Activated T-cell treated with anti-CD3 and anti-CD28 coated beads, Interleukin-2, amount 50 U/mL, for 72 hours (primary cell): Measurements from ENCODE around the gene HIF1A. TPM values are rescaled to one million over a fixed set of nuclear protein-coding genes. Genes with fewer than 3 reads are reported as not detected.
"Not testable (repeated sequence)": the region's sequence is repeated elsewhere in the genome, so short reads cannot be mapped to it uniquely, and the experiment has no call there.

Experiments
- ATAC-seq, 2 donors: fragments of 150-1000 bp; cut with Tn5 transposase; replicated peaks in 1 of 2; 2 replicates each; pipeline ENCODE4 v1.10.0; 2021; ENCODE audit warnings: moderate library complexity in 2 of 2, mild to moderate bottlenecking in 1 of 2
- DNase-seq, 2 donors: peaks; one replicate each; pipeline ENCODE4 v3.0.0; 2021 to 2022; ENCODE audit warnings: mixed read lengths in 1 of 2
- H3K27ac Mint-ChIP-seq: one replicate; pipeline ENCODE4 v1.8.0; 2022; ENCODE audit warnings: mild to moderate bottlenecking, moderate library complexity, mixed read lengths
- H3K27me3 Mint-ChIP-seq: one replicate; pipeline ENCODE4 v1.8.0; 2022; ENCODE audit warnings: low read depth, mixed read lengths
- H3K36me3 Mint-ChIP-seq, 2 donors: one replicate each; pipeline ENCODE4 v1.8.0; 2022; ENCODE audit warnings: mixed read lengths in 2 of 2, mild to moderate bottlenecking in 1 of 2; ENCODE audit not compliant: insufficient read depth in 2 of 2
- H3K4me1 Mint-ChIP-seq: one replicate; pipeline ENCODE4 v1.8.0; 2022; ENCODE audit warnings: low read depth, mixed read lengths
- H3K4me3 Mint-ChIP-seq, 2 donors: one replicate each; pipeline ENCODE4 v1.8.0; 2022; ENCODE audit warnings: mild to moderate bottlenecking in 2 of 2, mixed read lengths in 2 of 2, moderate library complexity in 2 of 2
- H3K9me3 Mint-ChIP-seq, 2 donors: one replicate each; pipeline ENCODE4 v1.8.0; 2022; ENCODE audit warnings: mixed read lengths in 2 of 2
- total RNA-seq, 2 donors: library from RNA; stranded (reverse); gene quantifications; one replicate each; pipeline ENCODE4 v1.2.3, GENCODE V29; 2022

HIF1A gene
- total RNA-seq, 2 donors from 2014 or later: 283 to 343 TPM

- Mint-ChIP-seq H3K4me1 (peaks cover 83% of the 10 kb centered on the region), H3K9me3 (no peaks in the 10 kb centered on the region), H3K27me3 (no peaks in the 10 kb centered on the region), H3K4me3 (peak overlapping the region in 1 of 2 donors; percentile 3), H3K36me3 (peaks cover 32 to 59% of the 10 kb centered on the region in 2 donors), H3K27ac (peak overlapping the region; percentile 52)
- DNase-seq (no peak), ATAC-seq (no peak)
Observed at GRCh38 chr14:61724133-61724532, 28.8 kb downstream of the HIF1A start.

- peaks cover 39 to 74% of the 10 kb centered on the region in 2 donors for H3K36me3 Mint-ChIP-seq
- H3K27me3 Mint-ChIP-seq: no peaks in the 10 kb centered on the region
- no peaks in the 10 kb centered on the region for H3K9me3 Mint-ChIP-seq
- peaks cover 75% of the 10 kb centered on the region for H3K4me1 Mint-ChIP-seq
- DNase-seq: no peak
- peak overlapping the region; percentile 96 for H3K27ac Mint-ChIP-seq
- peak; percentile 63 to 79 for ATAC-seq
- H3K4me3 Mint-ChIP-seq: peak overlapping the region; percentile 25 to 39
Observed at GRCh38 chr14:61726778-61727658, 31.7 kb downstream of the HIF1A start.

GRCh38 chr14:61730756-61731373 lies 35.6 kb downstream of the HIF1A start:
- H3K36me3 Mint-ChIP-seq: peaks cover 40 to 80% of the 10 kb centered on the region in 2 donors
- H3K4me1 Mint-ChIP-seq: peaks cover 57% of the 10 kb centered on the region
- DNase-seq: no peak
- H3K27ac Mint-ChIP-seq: peak overlapping the region; percentile 96
- H3K27me3 Mint-ChIP-seq: no peaks in the 10 kb centered on the region
- H3K9me3 Mint-ChIP-seq: no peaks in the 10 kb centered on the region
- no peak overlapping the region for H3K4me3 Mint-ChIP-seq
- no peak for ATAC-seq

- H3K27me3 Mint-ChIP-seq: no peaks in the 10 kb centered on the region
- H3K27ac Mint-ChIP-seq: peak overlapping the region; percentile 48
- no peak for ATAC-seq
- H3K9me3 Mint-ChIP-seq: no peaks in the 10 kb centered on the region
- peaks cover 43% of the 10 kb centered on the region for H3K4me1 Mint-ChIP-seq
- H3K4me3 Mint-ChIP-seq: no peak overlapping the region
- peaks cover 36 to 73% of the 10 kb centered on the region in 2 donors for H3K36me3 Mint-ChIP-seq
- DNase-seq: no peak
Observed at GRCh38 chr14:61733972-61734371, 38.7 kb downstream of the HIF1A start.

GRCh38 chr14:61736751-61737150 lies 41.4 kb downstream of the HIF1A start:
- Mint-ChIP-seq H3K4me1 (peaks cover 29% of the 10 kb centered on the region), H3K27ac (peak overlapping the region; percentile 87), H3K4me3 (peak overlapping the region in 1 of 2 donors; percentile 20), H3K36me3 (peaks cover 33 to 68% of the 10 kb centered on the region in 2 donors), H3K9me3 (no peaks in the 10 kb centered on the region), H3K27me3 (no peaks in the 10 kb centered on the region)
- peak; percentile 32 to 59 for ATAC-seq
- no peak for DNase-seq

- DNase-seq (no peak), ATAC-seq (no peak)
- Mint-ChIP-seq H3K27me3 (no peaks in the 10 kb centered on the region), H3K4me1 (peaks cover 25% of the 10 kb centered on the region), H3K36me3 (peaks cover 30 to 61% of the 10 kb centered on the region in 2 donors), H3K4me3 (peak overlapping the region in 1 of 2 donors; percentile 29), H3K9me3 (no peaks in the 10 kb centered on the region), H3K27ac (peak overlapping the region; percentile 92)
Observed at GRCh38 chr14:61737915-61738314, 42.6 kb downstream of the HIF1A start.

- no peak overlapping the region for H3K27ac Mint-ChIP-seq
Observed at GRCh38 chr14:61739133-61739532, 43.8 kb downstream of the HIF1A start.

GRCh38 chr14:61742371-61742770 lies 47.1 kb downstream of the HIF1A start:
- DNase-seq (no peak), ATAC-seq (no peak)
- no peaks in the 10 kb centered on the region for H3K27me3 Mint-ChIP-seq
- peaks cover 11 to 44% of the 10 kb centered on the region in 2 donors for H3K36me3 Mint-ChIP-seq
- peaks cover 10% of the 10 kb centered on the region for H3K4me1 Mint-ChIP-seq
- H3K4me3 Mint-ChIP-seq: no peak overlapping the region
- H3K27ac Mint-ChIP-seq: peak overlapping the region; percentile 65
- H3K9me3 Mint-ChIP-seq: no peaks in the 10 kb centered on the region

More at GRCh38 chr14:61739133-61739532, 43.8 kb downstream of the HIF1A start:
- no peak for DNase-seq
- Mint-ChIP-seq H3K9me3 (no peaks in the 10 kb centered on the region), H3K4me3 (no peak overlapping the region), H3K4me1 (peaks cover 25% of the 10 kb centered on the region), H3K36me3 (peaks cover 26 to 53% of the 10 kb centered on the region in 2 donors), H3K27me3 (no peaks in the 10 kb centered on the region)
- no peak for ATAC-seq

- Mint-ChIP-seq H3K9me3 (no peaks in the 10 kb centered on the region), H3K4me3 (no peak overlapping the region), H3K27ac (no peak overlapping the region), H3K27me3 (no peaks in the 10 kb centered on the region), H3K4me1 (peaks cover 10% of the 10 kb centered on the region), H3K36me3 (peaks cover 12 to 40% of the 10 kb centered on the region in 2 donors)
- DNase-seq (no peak), ATAC-seq (no peak)
Observed at GRCh38 chr14:61744238-61744637, 48.9 kb downstream of the HIF1A start.

- not testable (repeated sequence) for DNase-seq, H3K27me3 Mint-ChIP-seq, H3K9me3 Mint-ChIP-seq, ATAC-seq
- peak overlapping the region in 1 of 2 donors; percentile 62 for H3K4me3 Mint-ChIP-seq
- peak overlapping the region; percentile 84 for H3K27ac Mint-ChIP-seq
- H3K36me3 Mint-ChIP-seq: peaks cover 10 to 28% of the 10 kb centered on the region in 2 donors
- peaks cover 25% of the 10 kb centered on the region for H3K4me1 Mint-ChIP-seq
Observed at GRCh38 chr14:61746346-61746745, 51.0 kb downstream of the HIF1A start.

GRCh38 chr14:61746881-61747280 lies 51.6 kb downstream of the HIF1A start:
- no peak for ATAC-seq
- Mint-ChIP-seq H3K4me3 (peak overlapping the region in 1 of 2 donors; percentile 62), H3K36me3 (peaks cover 8 to 25% of the 10 kb centered on the region in 2 donors), H3K27me3 (no peaks in the 10 kb centered on the region), H3K4me1 (peaks cover 25% of the 10 kb centered on the region), H3K27ac (peak overlapping the region; percentile 84), H3K9me3 (no peaks in the 10 kb centered on the region)
- no peak for DNase-seq

GRCh38 chr14:61747342-61747741 lies 52.0 kb downstream of the HIF1A start:
- Mint-ChIP-seq H3K9me3 (no peaks in the 10 kb centered on the region), H3K36me3 (peaks cover 8 to 24% of the 10 kb centered on the region in 2 donors), H3K27ac (peak overlapping the region; percentile 84), H3K27me3 (no peaks in the 10 kb centered on the region), H3K4me3 (peak overlapping the region in 1 of 2 donors; percentile 62), H3K4me1 (peaks cover 25% of the 10 kb centered on the region)
- DNase-seq: no peak
- ATAC-seq: no peak

- H3K9me3 Mint-ChIP-seq: no peaks in the 10 kb centered on the region
- ATAC-seq: no peak
- peak overlapping the region; percentile 91 for H3K27ac Mint-ChIP-seq
- peak overlapping the region in 1 of 2 donors; percentile 87 for H3K4me3 Mint-ChIP-seq
- H3K4me1 Mint-ChIP-seq: peaks cover 34% of the 10 kb centered on the region
- no peak for DNase-seq
- no peaks in the 10 kb centered on the region for H3K27me3 Mint-ChIP-seq
- H3K36me3 Mint-ChIP-seq: peaks cover 8 to 24% of the 10 kb centered on the region in 2 donors
Observed at GRCh38 chr14:61749264-61749663, 54.0 kb downstream of the HIF1A start.
